HUES64 (cell line): Measurements from ENCODE around the gene SLC14A1. TPM values are rescaled to one million over a fixed set of nuclear protein-coding genes. Genes with fewer than 3 reads are reported as not detected.

Experiments
- H3K27ac ChIP-seq: 2 replicates; pipeline ENCODE4 v1.7.0; 2013; ENCODE audit warnings: low read depth, low read length, inconsistent platforms
- H3K27me3 ChIP-seq: 2 replicates; pipeline ENCODE4 v1.6.1; 2013; ENCODE audit warnings: mild to moderate bottlenecking, low read length; ENCODE audit not compliant: insufficient read depth
- H3K36me3 ChIP-seq: 2 replicates; pipeline ENCODE4 v1.6.1; 2013; ENCODE audit warnings: mild to moderate bottlenecking, low read length; ENCODE audit not compliant: insufficient read depth
- H3K4me1 ChIP-seq: 2 replicates; pipeline ENCODE4 v1.6.1; 2013; ENCODE audit warnings: mild to moderate bottlenecking, low read length, moderate library complexity; ENCODE audit not compliant: insufficient read depth
- H3K4me3 ChIP-seq: 2 replicates; pipeline ENCODE4 v1.5.1; 2013; ENCODE audit warnings: mild to moderate bottlenecking, low read length, moderate library complexity
- H3K9ac ChIP-seq: 2 replicates; pipeline ENCODE4 v1.6.1; 2013; ENCODE audit warnings: mild to moderate bottlenecking, low read depth, low read length
- H3K9me3 ChIP-seq: 2 replicates; pipeline ENCODE4 v1.6.1; 2013; ENCODE audit warnings: low read depth, low read length; ENCODE audit not compliant: insufficient read depth
- WGBS: fragments of 150-250, 120-280 bp; methylation state at CpG from one replicate; pipeline ENCODE4 v1.1.7; 2013; ENCODE audit warnings: missing lambda C conversion rate; 5-methylcytosine and 5-hydroxymethylcytosine counted together
- polyA plus RNA-seq, 2 experiments: library from polyadenylated mRNA; stranded (reverse); fragments of 50-300 nt; gene quantifications; one replicate each; pipeline ENCODE4 v1.2.3, GENCODE V29; 2013

Gene SLC14A1
- not detected for polyA plus RNA-seq (2013, experiment 1 of 2)
- polyA plus RNA-seq (2013, experiment 2 of 2), result not detected

- no peaks in the 10 kb centered on the region for H3K4me1 ChIP-seq
- H3K9me3 ChIP-seq, result no peaks in the 10 kb centered on the region
- H3K36me3 ChIP-seq, result no peaks in the 10 kb centered on the region
- 74% methylated on average over 6 of the region's 6 CpGs for WGBS
- no peak within 1 kb of the TSS for H3K9ac ChIP-seq
- no peak within 1 kb of the TSS for H3K4me3 ChIP-seq
- H3K27me3 ChIP-seq, result no peaks in the 10 kb centered on the region
- no peak within 1 kb of the TSS for H3K27ac ChIP-seq
Observed at GRCh38 chr18:45723567-45724355, at the start of gene SLC14A1. SLC14A1 (plus strand) TSS chr18:45724181; CDS start chr18:45730321, 6,140 bp downstream.

GRCh38 chr18:45677276-45677807 lies 46.6 kb upstream of the SLC14A1 start:
- H3K27me3 ChIP-seq, result no peaks in the 10 kb centered on the region
- H3K36me3 ChIP-seq, result no peaks in the 10 kb centered on the region
- H3K9ac ChIP-seq, result no peak overlapping the region
- no peaks in the 10 kb centered on the region for H3K9me3 ChIP-seq
- H3K4me1 ChIP-seq, result no peaks in the 10 kb centered on the region
- over 99% methylated on average over 4 of the region's 4 CpGs for WGBS
- H3K4me3 ChIP-seq, result no peak overlapping the region
- no peak overlapping the region for H3K27ac ChIP-seq

- Histone ChIP-seq H3K9ac (no peak overlapping the region), H3K4me1 (no peaks in the 10 kb centered on the region), H3K36me3 (no peaks in the 10 kb centered on the region), H3K9me3 (no peaks in the 10 kb centered on the region), H3K27ac (no peak overlapping the region), H3K27me3 (no peaks in the 10 kb centered on the region), H3K4me3 (no peak overlapping the region)
- WGBS, result 90% methylated on average over 4 of the region's 4 CpGs
Observed at GRCh38 chr18:45678441-45678840, 45.5 kb upstream of the SLC14A1 start.

- no peaks in the 10 kb centered on the region for H3K27me3 ChIP-seq
- 76% methylated on average over 1 of the region's 1 CpG for WGBS
- no peaks in the 10 kb centered on the region for H3K36me3 ChIP-seq
- H3K9ac ChIP-seq, result no peak overlapping the region
- no peak overlapping the region for H3K27ac ChIP-seq
- H3K4me3 ChIP-seq, result no peak overlapping the region
- H3K4me1 ChIP-seq, result no peaks in the 10 kb centered on the region
- H3K9me3 ChIP-seq, result no peaks in the 10 kb centered on the region
Observed at GRCh38 chr18:45678850-45679249, 45.1 kb upstream of the SLC14A1 start.

- no peaks in the 10 kb centered on the region for H3K27me3 ChIP-seq
- no peak overlapping the region for H3K9ac ChIP-seq
- no peak overlapping the region for H3K27ac ChIP-seq
- WGBS, result 94% methylated on average over 6 of the region's 6 CpGs
- H3K4me1 ChIP-seq, result no peaks in the 10 kb centered on the region
- no peaks in the 10 kb centered on the region for H3K9me3 ChIP-seq
- H3K4me3 ChIP-seq, result no peak overlapping the region
- no peaks in the 10 kb centered on the region for H3K36me3 ChIP-seq
Observed at GRCh38 chr18:45680066-45680690, 43.8 kb upstream of the SLC14A1 start.

GRCh38 chr18:45682181-45682580 lies 41.8 kb upstream of the SLC14A1 start:
- H3K9me3 ChIP-seq, result no peaks in the 10 kb centered on the region
- 93% methylated on average over 8 of the region's 8 CpGs for WGBS
- H3K36me3 ChIP-seq, result no peaks in the 10 kb centered on the region
- H3K4me3 ChIP-seq, result no peak overlapping the region
- H3K9ac ChIP-seq, result no peak overlapping the region
- peaks cover 13% of the 10 kb centered on the region for H3K4me1 ChIP-seq
- no peaks in the 10 kb centered on the region for H3K27me3 ChIP-seq
- H3K27ac ChIP-seq, result no peak overlapping the region

GRCh38 chr18:45684341-45685115 lies 39.5 kb upstream of the SLC14A1 start:
- Histone ChIP-seq H3K9ac (no peak overlapping the region), H3K4me3 (no peak overlapping the region), H3K27ac (no peak overlapping the region), H3K27me3 (no peaks in the 10 kb centered on the region), H3K36me3 (no peaks in the 10 kb centered on the region), H3K9me3 (no peaks in the 10 kb centered on the region), H3K4me1 (peaks cover 13% of the 10 kb centered on the region)
- 92% methylated on average over 5 of the region's 5 CpGs for WGBS

- no peak overlapping the region for H3K9ac ChIP-seq
- no peak overlapping the region for H3K4me3 ChIP-seq
- peaks cover 13% of the 10 kb centered on the region for H3K4me1 ChIP-seq
- H3K36me3 ChIP-seq, result no peaks in the 10 kb centered on the region
- H3K27ac ChIP-seq, result no peak overlapping the region
- WGBS, result 88% methylated on average over 7 of the region's 7 CpGs
- no peaks in the 10 kb centered on the region for H3K27me3 ChIP-seq
- no peaks in the 10 kb centered on the region for H3K9me3 ChIP-seq
Observed at GRCh38 chr18:45686891-45687611, 36.9 kb upstream of the SLC14A1 start.

- Histone ChIP-seq H3K9ac (no peak overlapping the region), H3K36me3 (no peaks in the 10 kb centered on the region), H3K27me3 (no peaks in the 10 kb centered on the region), H3K27ac (no peak overlapping the region), H3K4me1 (peaks cover 13% of the 10 kb centered on the region), H3K4me3 (no peak overlapping the region), H3K9me3 (no peaks in the 10 kb centered on the region)
- 83% methylated on average over 6 of the region's 6 CpGs for WGBS
Observed at GRCh38 chr18:45687621-45688020, 36.4 kb upstream of the SLC14A1 start.

- no peak overlapping the region for H3K27ac ChIP-seq
- H3K36me3 ChIP-seq, result no peaks in the 10 kb centered on the region
- WGBS, result 88% methylated on average over 4 of the region's 4 CpGs
- peaks cover 13% of the 10 kb centered on the region for H3K4me1 ChIP-seq
- no peak overlapping the region for H3K4me3 ChIP-seq
- H3K9ac ChIP-seq, result no peak overlapping the region
- no peaks in the 10 kb centered on the region for H3K27me3 ChIP-seq
- H3K9me3 ChIP-seq, result no peaks in the 10 kb centered on the region
Observed at GRCh38 chr18:45688113-45688512, 35.9 kb upstream of the SLC14A1 start.
